Omental fat pad (tissue), 4 donors: Measurements from ENCODE around the gene ELOVL1. TPM values are rescaled to one million over a fixed set of nuclear protein-coding genes. Genes with fewer than 3 reads are reported as not detected.
"Not testable (repeated sequence)": the region's sequence is repeated elsewhere in the genome, so short reads cannot be mapped to it uniquely, and the experiment has no call there.

Source experiments
- ATAC-seq: fragments of 150-250 bp; one replicate; pipeline ENCODE4 v1.9.1; 2016; ENCODE audit warnings: mild to moderate bottlenecking, moderate library complexity; ENCODE audit not compliant: low FRiP score
- DNase-seq: peaks from one replicate; pipeline ENCODE4 v3.0.0-alpha.2; 2019; ENCODE audit warnings: low spot score
- CTCF ChIP-seq, 3 donors: fragments of 450-650 bp; IDR thresholded peaks; one replicate each; pipeline ENCODE4 v1.5.1; 2016 to 2017; ENCODE audit warnings: antibody characterized with exemption in 3 of 3, mild to moderate bottlenecking in 3 of 3, moderate library complexity in 2 of 3
- total RNA-seq, 4 donors: library from RNA; depleted of rRNA; stranded (reverse); fragments of >200 nt; gene quantifications; one replicate each; pipeline ENCODE4 v1.1.0, GENCODE V29; 2016

Gene ELOVL1
- total RNA-seq, 4 donors from 2014 or later = 56.4 to 124 (median 78.2) TPM

- no peak for TF ChIP-seq CTCF (IDR thresholded peaks at IDR 0.05)
- DNase-seq = no peak
- no peak for ATAC-seq
Measured at GRCh38 chr1:43404353-43404752, 36.5 kb upstream of the ELOVL1 start.

DNA sequence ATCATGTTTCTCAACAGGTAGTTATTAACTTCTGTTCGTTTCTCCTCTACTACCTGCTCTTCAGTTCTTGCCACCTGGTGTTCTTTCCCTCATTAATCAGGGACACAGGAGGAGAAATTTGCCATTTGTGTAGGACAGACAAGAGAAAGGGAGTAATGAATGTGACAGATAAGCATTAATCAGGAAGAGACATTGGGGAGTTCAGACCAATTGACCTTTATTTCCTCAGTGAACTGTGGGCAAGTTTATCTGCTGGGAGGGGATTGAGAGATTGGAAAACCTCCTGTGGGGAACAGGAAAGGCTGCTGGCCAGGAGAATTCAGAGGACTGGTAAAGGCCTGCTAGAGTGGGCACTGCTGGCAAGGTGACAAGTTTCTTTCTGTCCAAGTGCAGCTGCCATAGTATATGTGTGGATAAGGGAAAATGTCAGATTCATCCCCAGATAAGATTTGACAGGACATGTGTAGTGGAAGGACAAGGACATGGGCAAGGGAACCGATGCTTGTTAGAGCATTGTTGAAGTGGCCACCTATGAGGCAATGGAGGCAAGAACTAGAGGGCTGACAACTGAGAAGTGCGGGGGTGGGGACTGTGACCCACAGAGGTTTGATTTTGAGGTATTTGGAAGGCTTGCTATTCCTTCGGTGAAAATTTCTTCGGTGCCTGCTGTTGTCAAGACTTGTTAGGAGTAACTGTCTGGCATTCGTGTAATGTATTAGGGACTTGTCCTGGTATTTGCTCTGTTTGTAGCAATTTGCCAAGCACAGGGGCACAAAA lies 34.5 kb upstream of the ELOVL1 start:
- DNase-seq = no peak
- ATAC-seq = no peak
- no peak for TF ChIP-seq CTCF (IDR thresholded peaks at IDR 0.05)

- not testable (repeated sequence) for DNase-seq
Measured at GRCh38 chr1:43400441-43400840, 32.6 kb upstream of the ELOVL1 start.

DNA sequence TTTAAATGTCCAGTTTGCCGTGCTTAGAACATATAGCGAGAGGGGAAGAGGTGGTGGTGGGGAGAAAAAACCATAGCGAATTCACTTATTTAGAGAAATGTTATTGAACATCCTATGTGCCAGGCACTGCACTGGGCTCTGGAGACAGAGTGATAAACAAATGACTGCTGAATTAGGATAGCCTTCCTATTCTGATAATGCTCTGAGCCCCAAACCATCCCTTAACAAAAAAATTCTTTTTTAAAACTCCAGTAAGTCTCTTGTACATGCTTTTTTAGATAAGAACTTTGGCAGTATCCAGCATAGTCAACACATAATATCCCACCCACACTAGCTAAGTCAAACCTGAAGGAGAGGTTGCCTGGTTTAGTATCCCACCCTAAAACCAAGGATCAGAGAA lies 30.4 kb upstream of the ELOVL1 start:
- DNase-seq (no peak), ATAC-seq (no peak)
- TF ChIP-seq CTCF (IDR thresholded peaks at IDR 0.05) = no peak

More at GRCh38 chr1:43400441-43400840, 32.6 kb upstream of the ELOVL1 start:
- not testable (repeated sequence) for ATAC-seq

DNA sequence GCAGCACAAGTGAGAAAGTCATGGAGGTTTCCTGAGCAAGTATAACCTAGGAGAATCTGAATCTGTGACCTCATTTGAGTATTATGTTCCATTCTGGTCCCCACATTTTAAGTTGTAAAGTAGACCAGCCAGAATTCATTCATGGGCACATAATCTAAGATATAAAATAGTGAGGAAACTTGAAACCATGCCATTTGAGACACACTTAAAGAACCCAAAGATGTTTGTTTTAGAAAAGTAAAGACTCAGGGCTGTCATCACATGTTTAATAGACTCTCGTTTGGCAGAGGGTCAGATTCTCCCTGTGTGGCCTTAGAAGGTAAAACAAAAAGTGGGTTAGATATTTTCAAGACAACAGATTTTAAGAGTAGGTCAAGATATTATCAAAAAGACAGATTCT lies 28.2 kb upstream of the ELOVL1 start:
- DNase-seq (no peak), ATAC-seq (no peak)
- TF ChIP-seq CTCF (IDR thresholded peaks at IDR 0.05) = no peak

DNA sequence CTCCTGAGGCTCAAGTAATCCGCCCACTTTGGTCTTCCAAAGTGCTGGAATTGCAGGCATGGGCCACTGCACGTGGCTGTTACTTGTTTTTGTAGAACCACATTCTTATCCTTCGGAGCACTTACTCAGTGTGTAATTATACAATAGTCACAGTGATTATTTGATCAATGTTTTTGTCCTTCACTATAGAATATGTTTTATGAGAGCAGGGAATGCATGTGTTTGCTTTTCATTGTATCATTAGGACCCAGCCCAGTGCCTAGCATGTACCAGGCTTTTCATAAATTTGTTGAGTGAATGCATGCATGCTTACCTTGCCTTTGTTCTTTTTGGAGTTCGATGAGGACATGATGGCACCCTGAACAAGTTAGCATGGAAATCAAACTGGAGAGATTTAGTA lies 27.7 kb upstream of the ELOVL1 start:
- DNase-seq (no peak), ATAC-seq (no peak)
- no peak for TF ChIP-seq CTCF (IDR thresholded peaks at IDR 0.05)

GRCh38 chr1:43392702-43393101 lies 24.9 kb upstream of the ELOVL1 start:
- no peak for TF ChIP-seq CTCF (IDR thresholded peaks at IDR 0.05)
- no peak for DNase-seq
- no peak for ATAC-seq
